Measurements from ENCODE around the gene SFRP2. TPM values are rescaled to one million over a fixed set of nuclear protein-coding genes. Genes with fewer than 3 reads are reported as not detected.

The SFRP2 gene
- total RNA-seq, 1 donor from 2014 or later: 39.5 TPM

DNA sequence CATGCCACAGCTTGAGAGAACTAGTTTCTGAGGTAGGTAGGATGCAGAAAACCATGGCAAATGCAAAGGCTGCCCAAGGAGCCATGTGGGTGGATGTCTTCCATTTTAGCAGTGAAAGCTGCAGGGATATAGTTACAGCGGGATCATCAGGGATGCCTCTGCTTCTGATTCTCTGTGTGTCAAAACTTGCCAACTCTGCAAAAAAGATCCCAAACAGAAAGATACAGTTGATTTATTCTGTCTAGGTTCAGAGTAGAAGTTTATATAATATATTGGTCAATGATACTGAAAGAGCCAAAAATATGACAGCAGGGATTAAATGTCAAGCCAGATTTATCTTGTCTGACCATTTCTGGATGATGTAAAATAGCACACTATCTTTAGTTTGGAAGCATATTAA, 42.4 kb upstream of the SFRP2 start:
- H3K27ac ChIP-seq: no peak overlapping the region
- DNase-seq (no peak), ATAC-seq (no peak)
- no peaks in the 10 kb centered on the region for H3K9me3 ChIP-seq
- no peak overlapping the region for H3K4me3 ChIP-seq
- H3K4me1 ChIP-seq: no peaks in the 10 kb centered on the region
- H3K27me3 ChIP-seq (ENCODE audit: low read depth): no peaks in the 10 kb centered on the region
- intact Hi-C loops (cut with DNase I): no loop called here
- no peak for TF ChIP-seq CTCF (IDR thresholded peaks at IDR 0.05)
- H3K36me3 ChIP-seq: no peaks in the 10 kb centered on the region

- intact Hi-C loops (cut with DNase I): no loop called here
- ATAC-seq: no peak
Measured at GRCh38 chr4:153825691-153826090, 36.8 kb upstream of the SFRP2 start.

GRCh38 chr4:153825126-153825525, 36.2 kb upstream of the SFRP2 start:
- ATAC-seq: no peak
- Histone ChIP-seq H3K9me3 (no peaks in the 10 kb centered on the region), H3K4me1 (no peaks in the 10 kb centered on the region), H3K27me3 (ENCODE audit: low read depth) (no peaks in the 10 kb centered on the region), H3K4me3 (no peak overlapping the region), H3K27ac (no peak overlapping the region), H3K36me3 (no peaks in the 10 kb centered on the region)
- intact Hi-C loops (cut with DNase I): no loop called here
- DNase-seq: no peak
- TF ChIP-seq CTCF (IDR thresholded peaks at IDR 0.05): no peak

More at GRCh38 chr4:153825691-153826090, 36.8 kb upstream of the SFRP2 start:
- no peaks in the 10 kb centered on the region for H3K4me1 ChIP-seq
- TF ChIP-seq CTCF (IDR thresholded peaks at IDR 0.05): no peak
- no peak overlapping the region for H3K4me3 ChIP-seq
- H3K9me3 ChIP-seq: no peaks in the 10 kb centered on the region
- H3K27me3 ChIP-seq (ENCODE audit: low read depth): no peaks in the 10 kb centered on the region
- no peak overlapping the region for H3K27ac ChIP-seq
- no peak for DNase-seq
- H3K36me3 ChIP-seq: no peaks in the 10 kb centered on the region

GRCh38 chr4:153824501-153824900, 35.6 kb upstream of the SFRP2 start:
- H3K27ac ChIP-seq: no peak overlapping the region
- no peaks in the 10 kb centered on the region for H3K4me1 ChIP-seq
- no peaks in the 10 kb centered on the region for H3K27me3 ChIP-seq (ENCODE audit: low read depth)
- ATAC-seq: no peak
- H3K36me3 ChIP-seq: no peaks in the 10 kb centered on the region
- intact Hi-C loops (cut with DNase I): no loop called here
- no peaks in the 10 kb centered on the region for H3K9me3 ChIP-seq
- no peak overlapping the region for H3K4me3 ChIP-seq
- no peak for TF ChIP-seq CTCF (IDR thresholded peaks at IDR 0.05)
- no peak for DNase-seq

DNA sequence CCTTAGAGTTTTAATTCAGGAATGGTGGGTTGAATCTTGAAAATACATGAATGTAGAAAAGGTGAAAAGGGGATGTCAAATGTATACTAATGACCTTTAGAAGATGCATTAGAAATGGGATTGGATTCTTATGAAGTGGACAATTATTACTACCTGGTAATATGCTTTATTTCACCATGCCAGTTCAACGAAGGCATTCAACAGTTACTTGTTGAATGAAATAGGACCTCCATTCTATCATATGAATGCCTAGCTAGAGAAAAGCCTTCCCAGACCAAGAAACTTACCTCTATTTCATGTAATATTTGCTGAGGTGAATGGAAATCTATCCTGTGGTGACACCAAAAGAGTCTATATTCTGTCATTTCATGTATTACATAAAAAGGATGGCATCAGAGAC, 34.6 kb upstream of the SFRP2 start:
- no peaks in the 10 kb centered on the region for H3K9me3 ChIP-seq
- ATAC-seq (no peak), DNase-seq (no peak)
- no peaks in the 10 kb centered on the region for H3K27me3 ChIP-seq (ENCODE audit: low read depth)
- no peak overlapping the region for H3K27ac ChIP-seq
- H3K4me1 ChIP-seq: no peaks in the 10 kb centered on the region
- TF ChIP-seq CTCF (IDR thresholded peaks at IDR 0.05): no peak
- intact Hi-C loops (cut with DNase I): no loop called here
- no peaks in the 10 kb centered on the region for H3K36me3 ChIP-seq
- no peak overlapping the region for H3K4me3 ChIP-seq

DNA sequence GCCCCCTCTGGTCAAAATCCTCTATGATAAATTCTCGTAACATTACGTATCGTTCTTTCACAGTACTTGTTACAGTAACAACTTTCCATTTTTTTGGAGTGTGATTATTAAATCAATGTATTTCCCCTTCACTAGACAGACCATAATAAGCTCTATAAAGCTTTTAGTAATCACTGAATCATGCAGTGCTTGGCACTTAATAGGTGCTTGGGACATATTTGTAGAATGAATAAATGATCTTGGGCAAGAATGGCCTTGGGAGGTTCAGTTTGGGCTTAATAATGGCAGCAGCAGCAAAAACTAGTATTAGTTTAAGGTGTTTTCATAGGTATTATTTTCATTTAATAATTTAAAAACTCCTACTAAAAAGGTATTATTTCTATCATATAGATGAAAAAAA, 33.4 kb upstream of the SFRP2 start:
- ATAC-seq: no peak
- TF ChIP-seq CTCF (IDR thresholded peaks at IDR 0.05): no peak
- intact Hi-C loops (cut with DNase I): no loop called here

More for the DNA sequence above, 33.4 kb upstream of the SFRP2 start:
- no peak for DNase-seq
- Histone ChIP-seq H3K27ac (no peak overlapping the region), H3K9me3 (no peaks in the 10 kb centered on the region), H3K4me1 (no peaks in the 10 kb centered on the region), H3K36me3 (no peaks in the 10 kb centered on the region), H3K4me3 (no peak overlapping the region), H3K27me3 (ENCODE audit: low read depth) (no peaks in the 10 kb centered on the region)

Measured in lower lobe of right lung (tissue), 2 donors.